GM23338 (cell line): ENCODE results near the gene ACTR6.

Experiments used
- CREB1 ChIP-seq: fragments of 250-450 bp; sonication (Bioruptor Pico); IDR thresholded peaks from 2 replicates; pipeline ENCODE4 v1.5.0; 2020; ENCODE audit warnings: low read depth, mild to moderate bottlenecking, moderate library complexity
- CTCF ChIP-seq, 2 experiments: fragments of 200-600 bp in 1 of 2; sonication (generic) in 1 of 2; conservative IDR thresholded peaks; 2 replicates each; pipeline versions ENCODE4 v1.5.1 to v1.6.1; 2016 to 2017; ENCODE audit warnings: antibody characterized with exemption in 2 of 2, low read depth in 2 of 2, mild to moderate bottlenecking in 2 of 2, moderate library complexity in 1 of 2
- ETS1 ChIP-seq: IDR thresholded peaks from 2 replicates; pipeline ENCODE4 v1.6.1; 2016; ENCODE audit warnings: antibody characterized with exemption
- EZH2 ChIP-seq: fragments of 200-600 bp; sonication (generic); IDR thresholded peaks from one replicate; pipeline ENCODE4 v1.8.0; 2017; ENCODE audit warnings: antibody characterized with exemption, mild to moderate bottlenecking, low read depth; ENCODE audit not compliant: unreplicated experiment
- EZH2phosphoT487 ChIP-seq: fragments of 200-600 bp; sonication (generic); IDR thresholded peaks from one replicate; pipeline ENCODE4 v1.8.1; 2018; ENCODE audit warnings: antibody characterized with exemption; ENCODE audit not compliant: unreplicated experiment
- JUNB ChIP-seq: IDR thresholded peaks from one replicate; pipeline ENCODE4 v1.6.1; 2016; ENCODE audit warnings: antibody characterized with exemption; ENCODE audit not compliant: unreplicated experiment
- POLR2AphosphoS5 ChIP-seq: IDR thresholded peaks from 2 replicates; pipeline ENCODE4 v1.6.1; 2016; ENCODE audit warnings: antibody characterized with exemption, low read depth
- REST ChIP-seq: IDR thresholded peaks from one replicate; pipeline ENCODE4 v1.6.1; 2018; ENCODE audit warnings: antibody characterized with exemption; ENCODE audit not compliant: unreplicated experiment
- STAT1 ChIP-seq: IDR thresholded peaks from one replicate; pipeline ENCODE4 v1.6.1; 2016; ENCODE audit warnings: antibody characterized with exemption; ENCODE audit not compliant: unreplicated experiment
- TF ChIP-seq, protein P1 (sequence below): fragments of 250-450 bp; sonication (Bioruptor Pico); IDR thresholded peaks from 2 replicates; pipeline ENCODE4 v1.5.0; 2020; ENCODE audit warnings: mild to moderate bottlenecking, moderate library complexity

DNA sequence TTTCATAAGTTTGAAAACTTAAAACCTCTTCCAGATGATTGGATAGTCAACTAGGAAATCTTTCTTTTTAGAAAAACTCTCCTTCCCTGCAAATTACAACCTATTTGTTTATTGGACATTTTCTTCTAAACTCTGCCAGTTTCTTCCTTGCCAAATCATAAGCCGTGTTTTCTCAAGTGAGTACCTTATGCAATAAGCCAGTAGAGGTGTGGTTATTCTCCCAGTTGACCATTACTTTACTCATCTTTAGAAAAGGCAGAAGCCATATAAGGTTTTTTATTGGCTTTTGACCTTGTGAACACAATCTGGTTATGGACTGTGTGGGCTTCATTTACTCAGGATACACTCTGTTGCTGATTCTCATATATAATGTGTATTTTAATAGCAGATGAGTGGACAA lies 14.6 kb downstream of the ACTR6 start:
- TF ChIP-seq CTCF (conservative IDR thresholded peaks at IDR 0.05; ENCODE audit: low read depth in 2 of 2), result no peak
- TF ChIP-seq ETS1, result no peak
- TF ChIP-seq REST, result no peak
- TF ChIP-seq STAT1, result no peak
- TF ChIP-seq POLR2AphosphoS5, result no peak
- TF ChIP-seq EZH2, result no peak
- TF ChIP-seq EZH2phosphoT487, result no peak
- no peak for TF ChIP-seq JUNB
- TF ChIP-seq, protein P1, sequence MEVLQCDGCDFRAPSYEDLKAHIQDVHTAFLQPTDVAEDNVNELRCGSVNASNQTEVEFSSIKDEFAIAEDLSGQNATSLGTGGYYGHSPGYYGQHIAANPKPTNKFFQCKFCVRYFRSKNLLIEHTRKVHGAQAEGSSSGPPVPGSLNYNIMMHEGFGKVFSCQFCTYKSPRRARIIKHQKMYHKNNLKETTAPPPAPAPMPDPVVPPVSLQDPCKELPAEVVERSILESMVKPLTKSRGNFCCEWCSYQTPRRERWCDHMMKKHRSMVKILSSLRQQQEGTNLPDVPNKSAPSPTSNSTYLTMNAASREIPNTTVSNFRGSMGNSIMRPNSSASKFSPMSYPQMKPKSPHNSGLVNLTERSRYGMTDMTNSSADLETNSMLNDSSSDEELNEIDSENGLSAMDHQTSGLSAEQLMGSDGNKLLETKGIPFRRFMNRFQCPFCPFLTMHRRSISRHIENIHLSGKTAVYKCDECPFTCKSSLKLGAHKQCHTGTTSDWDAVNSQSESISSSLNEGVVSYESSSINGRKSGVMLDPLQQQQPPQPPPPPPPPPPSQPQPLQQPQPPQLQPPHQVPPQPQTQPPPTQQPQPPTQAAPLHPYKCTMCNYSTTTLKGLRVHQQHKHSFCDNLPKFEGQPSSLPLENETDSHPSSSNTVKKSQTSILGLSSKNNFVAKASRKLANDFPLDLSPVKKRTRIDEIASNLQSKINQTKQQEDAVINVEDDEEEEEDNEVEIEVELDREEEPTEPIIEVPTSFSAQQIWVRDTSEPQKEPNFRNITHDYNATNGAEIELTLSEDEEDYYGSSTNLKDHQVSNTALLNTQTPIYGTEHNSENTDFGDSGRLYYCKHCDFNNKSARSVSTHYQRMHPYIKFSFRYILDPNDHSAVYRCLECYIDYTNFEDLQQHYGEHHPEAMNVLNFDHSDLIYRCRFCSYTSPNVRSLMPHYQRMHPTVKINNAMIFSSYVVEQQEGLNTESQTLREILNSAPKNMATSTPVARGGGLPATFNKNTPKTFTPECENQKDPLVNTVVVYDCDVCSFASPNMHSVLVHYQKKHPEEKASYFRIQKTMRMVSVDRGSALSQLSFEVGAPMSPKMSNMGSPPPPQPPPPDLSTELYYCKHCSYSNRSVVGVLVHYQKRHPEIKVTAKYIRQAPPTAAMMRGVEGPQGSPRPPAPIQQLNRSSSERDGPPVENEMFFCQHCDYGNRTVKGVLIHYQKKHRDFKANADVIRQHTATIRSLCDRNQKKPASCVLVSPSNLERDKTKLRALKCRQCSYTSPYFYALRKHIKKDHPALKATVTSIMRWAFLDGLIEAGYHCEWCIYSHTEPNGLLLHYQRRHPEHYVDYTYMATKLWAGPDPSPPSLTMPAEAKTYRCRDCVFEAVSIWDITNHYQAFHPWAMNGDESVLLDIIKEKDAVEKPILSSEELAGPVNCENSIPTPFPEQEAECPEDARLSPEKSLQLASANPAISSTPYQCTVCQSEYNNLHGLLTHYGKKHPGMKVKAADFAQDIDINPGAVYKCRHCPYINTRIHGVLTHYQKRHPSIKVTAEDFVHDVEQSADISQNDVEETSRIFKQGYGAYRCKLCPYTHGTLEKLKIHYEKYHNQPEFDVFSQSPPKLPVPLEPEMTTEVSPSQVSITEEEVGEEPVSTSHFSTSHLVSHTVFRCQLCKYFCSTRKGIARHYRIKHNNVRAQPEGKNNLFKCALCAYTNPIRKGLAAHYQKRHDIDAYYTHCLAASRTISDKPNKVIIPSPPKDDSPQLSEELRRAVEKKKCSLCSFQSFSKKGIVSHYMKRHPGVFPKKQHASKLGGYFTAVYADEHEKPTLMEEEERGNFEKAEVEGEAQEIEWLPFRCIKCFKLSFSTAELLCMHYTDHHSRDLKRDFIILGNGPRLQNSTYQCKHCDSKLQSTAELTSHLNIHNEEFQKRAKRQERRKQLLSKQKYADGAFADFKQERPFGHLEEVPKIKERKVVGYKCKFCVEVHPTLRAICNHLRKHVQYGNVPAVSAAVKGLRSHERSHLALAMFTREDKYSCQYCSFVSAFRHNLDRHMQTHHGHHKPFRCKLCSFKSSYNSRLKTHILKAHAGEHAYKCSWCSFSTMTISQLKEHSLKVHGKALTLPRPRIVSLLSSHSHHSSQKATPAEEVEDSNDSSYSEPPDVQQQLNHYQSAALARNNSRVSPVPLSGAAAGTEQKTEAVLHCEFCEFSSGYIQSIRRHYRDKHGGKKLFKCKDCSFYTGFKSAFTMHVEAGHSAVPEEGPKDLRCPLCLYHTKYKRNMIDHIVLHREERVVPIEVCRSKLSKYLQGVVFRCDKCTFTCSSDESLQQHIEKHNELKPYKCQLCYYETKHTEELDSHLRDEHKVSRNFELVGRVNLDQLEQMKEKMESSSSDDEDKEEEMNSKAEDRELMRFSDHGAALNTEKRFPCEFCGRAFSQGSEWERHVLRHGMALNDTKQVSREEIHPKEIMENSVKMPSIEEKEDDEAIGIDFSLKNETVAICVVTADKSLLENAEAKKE, result no peak
- no peak for TF ChIP-seq CREB1 (CRISPR knock-in tag)
